Measurements from ENCODE around the gene NPAS3.

DNA sequence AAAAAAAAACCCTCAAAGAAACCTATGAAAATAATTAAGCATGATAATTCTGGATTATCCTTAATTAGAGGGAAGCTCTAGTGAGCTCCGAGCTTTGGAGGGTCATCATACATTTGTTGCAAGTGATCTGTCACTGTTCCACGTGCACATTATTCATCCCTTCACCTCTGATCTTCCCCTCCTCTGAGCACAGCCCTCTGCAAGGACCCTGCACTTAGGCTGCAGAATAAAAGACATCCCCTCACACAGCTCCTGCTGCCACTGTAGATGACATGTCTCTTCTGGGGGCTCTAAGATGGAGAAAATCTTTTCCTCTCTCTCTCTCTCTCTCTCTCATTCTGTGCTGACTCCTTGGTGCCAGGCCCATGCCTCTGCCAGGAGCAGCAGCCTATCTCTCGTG lies 711.8 kb downstream of the NPAS3 start:
- TF ChIP-seq POLR2AphosphoS5 (IDR thresholded peaks at IDR 0.05; ENCODE audit: borderline replicate concordance, low read depth, low read length) (no peak), EZH2 (IDR thresholded peaks at IDR 0.05) (no peak), FOXP2 (optimal IDR thresholded peaks at IDR 0.05; ENCODE audit: control extremely low read depth, extremely low read length, insufficient read depth) (no peak)
